ENCODE data around the gene UNKL. TPM values are rescaled to one million over a fixed set of nuclear protein-coding genes. Genes with fewer than 3 reads are reported as not detected.

UNKL gene
- total and polyA plus RNA-seq, 2 of the 8 experiments (the other 6 are each of a cell fraction or from before 2014, with no cell fraction given): 25.1 to 31.8 TPM

GRCh38 chr16:1331712-1332617 is 82.5 kb downstream of the UNKL start:
- H3K56ac ChIP-seq (replicated peaks; ENCODE audit: insufficient read length, low read depth, low read length): no peak overlapping the region
- H3K79me2 ChIP-seq (ENCODE audit: control insufficient read depth in 1 of 2, insufficient read depth in 2 of 2, low read length in 2 of 2): no peaks in the 10 kb centered on the region
- H3K18ac ChIP-seq (ENCODE audit: extremely low read depth, low read length): no peak overlapping the region; the same call in none of the 2 replicates
- H3K4me3 ChIP-seq (ENCODE audit: extremely low read depth in 1 of 4, insufficient read depth in 2 of 4, low read depth in 3 of 4, low read length in 4 of 4): peak overlapping the region; percentile 3 to 58 (median 42); a peak in 7 of 8 replicates
- DNase-seq (ENCODE audit: low read depth in 1 of 2, low spot score in 2 of 2): peak in 1 of 2 experiments; percentile 91
- FAIRE-seq: peak; percentile 73
- H4K91ac ChIP-seq (replicated peaks; ENCODE audit: insufficient read length, low read length): peak overlapping the region; percentile 42
- no peaks in the 10 kb centered on the region for H3K36me3 ChIP-seq (ENCODE audit: control insufficient read depth in 2 of 4, insufficient read depth in 4 of 4, low read length in 3 of 4)
- peak overlapping the region; percentile 60 for H3K27ac ChIP-seq (ENCODE audit: low read depth, low read length)
- peak overlapping the region; percentile 72 to 87 for H3K4me2 ChIP-seq (ENCODE audit: insufficient read depth in 1 of 2, low read depth in 2 of 2, low read length in 2 of 2)
- H3K14ac ChIP-seq (ENCODE audit: insufficient read length): no peak overlapping the region
- H2AK5ac ChIP-seq (ENCODE audit: low read depth, low read length): peak overlapping the region; percentile 78; the same call in 1 of the 2 replicates
- peaks cover 7 to 13% of the 10 kb centered on the region in 2 experiments for H4K20me1 ChIP-seq (replicated peaks in 1 of 2; ENCODE audit: control insufficient read depth in 1 of 2, insufficient read depth in 2 of 2, low read length in 2 of 2)
- 9% methylated on average over 29 of the region's 34 CpGs; no CpG with 5 or more reads in 1 of the 2 experiments for WGBS, 2 experiments (ENCODE audit: extremely low coverage in 1 of 2, insufficient coverage in 1 of 2, insufficient read length in 1 of 2, insufficient replicate concordance in 2 of 2, low coverage in 1 of 2, low lambda C conversion rate in 2 of 2, missing lambda C conversion rate in 1 of 2)
- CTCF ChIA-PET (ENCODE audit: partially characterized antibody): interaction anchor here (0.6 to 4.5 kb wide), 9 partner anchors 14 to 830 kb away, joined by 3 to 52 read pairs (median 3); no protein-coding TSS in a partner anchor
- H2BK20ac ChIP-seq (ENCODE audit: low read length): peak overlapping the region; percentile 72; the same call in 1 of the 2 replicates
- H3K4me1 ChIP-seq (replicated peaks in 1 of 4; ENCODE audit: control insufficient read depth in 3 of 4, insufficient read depth in 4 of 4, low read length in 3 of 4): peaks cover 0 to 15% (median 13%) of the 10 kb centered on the region in 4 experiments; a peak in 4 of 7 replicates
- peak overlapping the region; percentile 2 for H2BK120ac ChIP-seq (replicated peaks; ENCODE audit: low read depth, low read length)
- H2BK15ac ChIP-seq (ENCODE audit: low read length): no peak overlapping the region
- H3K79me1 ChIP-seq (ENCODE audit: low read depth, low read length): no peaks in the 10 kb centered on the region
- peak overlapping the region; percentile 83; the same call in 1 of the 2 replicates for H2BK5ac ChIP-seq (ENCODE audit: low read depth, low read length)
- H2BK12ac ChIP-seq (ENCODE audit: low read depth, low read length): peak overlapping the region; percentile 99
- no peak overlapping the region for H2AFZ ChIP-seq (ENCODE audit: low read length)
- H3K9me3 ChIP-seq (ENCODE audit: insufficient read depth in 2 of 2, low read depth in 1 of 2, low read length in 1 of 2): peaks cover 5 to 8% of the 10 kb centered on the region in 2 experiments; a peak in 2 of 4 replicates
- H3K27me3 ChIP-seq (replicated peaks in 1 of 4; ENCODE audit: control insufficient read depth in 3 of 4, extremely low read depth in 1 of 4, insufficient read depth in 3 of 4, low read length in 3 of 4): peaks cover 19 to 51% (median 38%) of the 10 kb centered on the region in 4 experiments
- POLR2A ChIA-PET (ENCODE audit: partially characterized antibody): interaction anchor here (0.8 to 3.2 kb wide), 15 partner anchors 8 to 609 kb away, joined by 3 to 29 read pairs (median 5); partner anchors contain the start of gene UBE2I
- H3K23me2 ChIP-seq (ENCODE audit: low read depth, low read length): peaks cover 13% of the 10 kb centered on the region; the same call in 1 of the 2 replicates
- peak overlapping the region; percentile 81; the same call in 1 of the 2 replicates for H4K8ac ChIP-seq (ENCODE audit: extremely low read depth, insufficient read depth, low read length)
- no peak overlapping the region for H3K4ac ChIP-seq (replicated peaks; ENCODE audit: insufficient read length, low read depth, low read length)
- H3K9ac ChIP-seq (replicated peaks in 1 of 4; ENCODE audit: extremely low read depth in 1 of 4, low read depth in 3 of 4, low read length in 3 of 4): peak overlapping the region in 3 of 4 experiments; percentile 8 to 60 (median 54); a peak in 5 of 7 replicates
- H4K5ac ChIP-seq (ENCODE audit: insufficient read length, low read depth, low read length): no peak overlapping the region
- no peak overlapping the region for H3K23ac ChIP-seq (ENCODE audit: insufficient read length)
- TF ChIP-seq PHF8 (conservative IDR thresholded peaks at IDR 0.05; ENCODE audit: low read depth, low read length): 0 out of 2 replicates have a peak, but pooled peaks have one; percentile 30
- no peak for TF ChIP-seq BACH1 (IDR thresholded peaks at IDR 0.05; ENCODE audit: low read length)
- peak; percentile 66 for TF ChIP-seq TBP (IDR thresholded peaks at IDR 0.05; ENCODE audit: low read depth, low read length)
- no peak for TF ChIP-seq CBX8 (IDR thresholded peaks at IDR 0.05; ENCODE audit: borderline replicate concordance, low read depth, low read length)
- TF ChIP-seq SRF (IDR thresholded peaks at IDR 0.05; ENCODE audit: low read depth, low read length): no peak
- TF ChIP-seq NANOG (IDR thresholded peaks at IDR 0.05; ENCODE audit: insufficient read depth, low read depth, low read length, poor library complexity, severe bottlenecking): no peak
- no peak for TF ChIP-seq YY1 (IDR thresholded peaks at IDR 0.05; ENCODE audit: low read depth, low read length)
- TF ChIP-seq RXRA (IDR thresholded peaks at IDR 0.05; ENCODE audit: insufficient read depth, low read depth, low read length): no peak
- TF ChIP-seq CEBPB (IDR thresholded peaks at IDR 0.05; ENCODE audit: low read depth, low read length): no peak
- TF ChIP-seq CHD2 (IDR thresholded peaks at IDR 0.05; ENCODE audit: low read length): no peak
